Osteoblast (primary cell): Measurements from ENCODE around the gene ARHGAP44. TPM values are rescaled to one million over a fixed set of nuclear protein-coding genes. Genes with fewer than 3 reads are reported as not detected.

ENCODE experiments used
- DNase-seq: peaks from one replicate; pipeline ENCODE4 v3.0.0; 2011; ENCODE audit warnings: low spot score, mixed read lengths; ENCODE audit not compliant: insufficient read length; ENCODE audit errors: missing footprints
- H2AFZ ChIP-seq: 2 replicates; pipeline ENCODE4 v1.6.0; 2011; ENCODE audit warnings: mild to moderate bottlenecking, low read length
- H3K27ac ChIP-seq: 2 replicates; pipeline ENCODE4 v1.5.1; 2011; ENCODE audit warnings: mild to moderate bottlenecking, low read depth, low read length, moderate library complexity
- H3K27me3 ChIP-seq: 2 replicates; pipeline ENCODE4 v1.6.0; 2012; ENCODE audit warnings: mild to moderate bottlenecking, control low read depth, inconsistent platforms, low read length, moderate library complexity; ENCODE audit not compliant: insufficient read depth
- H3K36me3 ChIP-seq: 2 replicates; pipeline ENCODE4 v1.5.1; 2011; ENCODE audit warnings: mild to moderate bottlenecking, low read length, control low read depth, moderate library complexity; ENCODE audit not compliant: insufficient read depth
- H3K4me1 ChIP-seq: 2 replicates; pipeline ENCODE4 v1.5.1; 2011; ENCODE audit warnings: mild to moderate bottlenecking, low read length, control low read depth, moderate library complexity; ENCODE audit not compliant: insufficient read depth
- H3K4me2 ChIP-seq: 2 replicates; pipeline ENCODE4 v1.6.0; 2011; ENCODE audit warnings: mild to moderate bottlenecking, low read length; ENCODE audit not compliant: insufficient read depth
- H3K4me3 ChIP-seq: fragments of 200-600 bp; sonication (generic); 3 replicates; pipeline ENCODE4 v1.5.1; 2012; ENCODE audit warnings: mild to moderate bottlenecking, low read length, inconsistent platforms; ENCODE audit not compliant: insufficient read depth
- H3K79me2 ChIP-seq: 2 replicates; pipeline ENCODE4 v1.6.0; 2012; ENCODE audit warnings: mild to moderate bottlenecking, low read length, control low read depth, inconsistent platforms; ENCODE audit not compliant: insufficient read depth
- H3K9me3 ChIP-seq: 2 replicates; pipeline ENCODE4 v1.5.1; 2011; ENCODE audit warnings: low read depth, low read length, control low read depth
- H4K20me1 ChIP-seq: 2 replicates; pipeline ENCODE4 v1.6.0; 2012; ENCODE audit warnings: mild to moderate bottlenecking, low read length, control low read depth; ENCODE audit not compliant: insufficient read depth
- CTCF ChIP-seq: IDR thresholded peaks from 2 replicates; pipeline ENCODE4 v1.5.1; 2011; ENCODE audit warnings: mild to moderate bottlenecking, low read depth, low read length, moderate library complexity; ENCODE audit errors: extremely low read depth
- total RNA-seq: library from RNA; depleted of rRNA; stranded (reverse); fragments of >200 nt; gene quantifications from 2 replicates; pipeline ENCODE4 v1.2.3, GENCODE V29; 2012

ARHGAP44 gene
- total RNA-seq, 1 donor: 4.3 TPM

DNA sequence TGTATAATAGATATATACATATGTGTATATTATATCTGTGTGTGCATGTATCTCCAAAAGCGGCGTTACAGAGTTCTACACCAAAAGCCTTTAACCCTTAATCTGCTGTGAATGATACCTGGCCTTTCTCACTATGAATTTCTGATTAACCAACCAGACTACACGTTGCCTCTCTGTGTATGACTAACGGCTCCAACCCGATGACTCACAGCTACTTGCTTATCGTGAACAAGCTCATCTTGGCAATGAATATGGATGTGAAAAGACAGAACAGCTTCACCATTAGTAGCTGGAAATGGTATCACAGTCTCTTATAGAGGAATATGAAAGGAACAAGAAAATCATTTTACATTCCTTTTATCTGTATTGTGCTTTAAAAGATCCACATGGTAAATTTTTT is 23.8 kb upstream of the ARHGAP44 start:
- Histone ChIP-seq H3K4me2 (no peak overlapping the region), H3K36me3 (no peaks in the 10 kb centered on the region), H3K9me3 (no peaks in the 10 kb centered on the region), H2AFZ (no peak overlapping the region), H3K79me2 (no peaks in the 10 kb centered on the region), H4K20me1 (no peaks in the 10 kb centered on the region), H3K27ac (no peak overlapping the region), H3K4me1 (no peaks in the 10 kb centered on the region), H3K27me3 (peaks cover 4% of the 10 kb centered on the region), H3K4me3 (no peak overlapping the region)
- TF ChIP-seq CTCF: no peak
- peak; percentile 43 for DNase-seq

DNA sequence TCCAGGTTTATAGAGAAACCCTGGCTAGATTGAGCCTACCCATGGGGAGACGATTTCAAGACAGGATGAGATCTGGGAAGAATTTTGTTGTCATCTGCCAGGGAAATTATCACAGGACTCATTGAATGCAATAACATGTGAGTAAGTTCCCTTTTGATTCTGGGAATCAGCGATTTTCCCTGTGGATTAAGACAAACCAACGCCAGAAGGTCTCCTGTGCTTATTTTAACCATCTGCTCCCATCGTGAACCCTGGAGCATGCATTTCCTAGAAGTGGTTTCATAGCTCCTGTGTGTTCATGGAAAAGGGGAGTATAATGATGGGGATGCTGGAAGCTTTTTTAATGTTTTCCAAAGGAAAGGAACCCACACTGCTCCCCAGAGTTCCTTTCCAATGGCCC is 21.0 kb upstream of the ARHGAP44 start:
- H3K4me3 ChIP-seq: no peak overlapping the region
- H2AFZ ChIP-seq: no peak overlapping the region
- no peaks in the 10 kb centered on the region for H4K20me1 ChIP-seq
- H3K27ac ChIP-seq: no peak overlapping the region
- peaks cover 4% of the 10 kb centered on the region for H3K27me3 ChIP-seq
- no peaks in the 10 kb centered on the region for H3K4me1 ChIP-seq
- no peak for DNase-seq
- no peak overlapping the region for H3K4me2 ChIP-seq
- no peaks in the 10 kb centered on the region for H3K36me3 ChIP-seq
- TF ChIP-seq CTCF: no peak
- H3K79me2 ChIP-seq: no peaks in the 10 kb centered on the region
- H3K9me3 ChIP-seq: no peaks in the 10 kb centered on the region

DNA sequence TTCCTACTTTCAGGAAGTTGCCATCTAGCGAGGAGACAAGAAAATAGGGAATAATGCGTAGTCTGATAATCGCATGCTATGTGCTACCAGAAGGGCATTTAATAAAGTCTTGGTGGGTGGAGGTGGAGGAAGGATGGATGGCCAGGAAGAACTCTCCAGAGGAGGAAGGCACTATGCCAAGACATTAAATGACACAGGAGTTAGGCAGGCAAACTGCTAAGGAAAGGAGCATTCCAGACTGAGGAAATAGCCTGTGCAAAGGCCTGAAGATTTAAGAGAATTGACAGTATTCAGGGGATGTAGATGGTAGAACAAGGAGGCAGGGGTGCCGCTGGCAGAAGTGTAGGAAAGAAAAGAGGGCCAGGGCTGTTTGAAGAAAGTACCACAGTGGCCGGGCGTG is 19.3 kb upstream of the ARHGAP44 start:
- no peaks in the 10 kb centered on the region for H3K9me3 ChIP-seq
- H2AFZ ChIP-seq: no peak overlapping the region
- no peaks in the 10 kb centered on the region for H3K36me3 ChIP-seq
- H3K4me2 ChIP-seq: no peak overlapping the region
- H3K27ac ChIP-seq: no peak overlapping the region
- H4K20me1 ChIP-seq: no peaks in the 10 kb centered on the region
- no peak overlapping the region for H3K4me3 ChIP-seq
- no peaks in the 10 kb centered on the region for H3K4me1 ChIP-seq
- DNase-seq: no peak
- no peaks in the 10 kb centered on the region for H3K79me2 ChIP-seq
- peaks cover 4% of the 10 kb centered on the region for H3K27me3 ChIP-seq
- TF ChIP-seq CTCF: no peak

DNA sequence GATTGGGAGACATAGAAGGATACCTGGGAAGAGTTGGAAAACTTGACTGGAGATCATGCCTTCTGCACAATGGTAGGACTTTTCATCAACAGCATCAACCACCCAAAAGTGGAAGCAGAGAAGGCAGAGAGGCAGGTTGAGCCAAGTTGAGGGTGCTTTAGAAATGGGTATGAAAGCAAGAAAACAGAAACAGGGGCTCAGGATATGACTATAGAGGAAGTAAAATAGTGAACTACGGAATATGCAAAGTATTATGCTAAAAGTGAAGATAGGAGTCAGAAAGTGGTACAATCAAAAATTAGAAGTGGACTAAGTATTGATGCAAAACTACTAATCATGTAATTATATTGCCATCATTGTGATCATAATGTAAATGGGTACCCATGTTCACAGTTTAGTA is 16.1 kb upstream of the ARHGAP44 start:
- no peaks in the 10 kb centered on the region for H4K20me1 ChIP-seq
- no peak overlapping the region for H2AFZ ChIP-seq
- DNase-seq: no peak
- H3K4me2 ChIP-seq: no peak overlapping the region
- H3K4me3 ChIP-seq: no peak overlapping the region
- TF ChIP-seq CTCF: no peak
- no peaks in the 10 kb centered on the region for H3K79me2 ChIP-seq
- no peak overlapping the region for H3K27ac ChIP-seq
- H3K27me3 ChIP-seq: no peaks in the 10 kb centered on the region
- H3K4me1 ChIP-seq: no peaks in the 10 kb centered on the region
- no peaks in the 10 kb centered on the region for H3K9me3 ChIP-seq
- no peaks in the 10 kb centered on the region for H3K36me3 ChIP-seq
